LNCaP clone FGC (cell line): Measurements from ENCODE around the gene UNC13C.

Experiments used
- DNase-seq: peaks from one replicate; pipeline ENCODE4 v3.0.0-alpha.2; 2011; ENCODE audit warnings: low read depth
- H3K4me3 ChIP-seq: 2 replicates; pipeline ENCODE4 v1.5.1; 2011; ENCODE audit warnings: mild to moderate bottlenecking, low read depth, low read length, control low read depth
- CTCF ChIP-seq: IDR thresholded peaks from 2 replicates; pipeline ENCODE4 v1.5.1; 2012; ENCODE audit warnings: mild to moderate bottlenecking; ENCODE audit not compliant: control insufficient read depth, insufficient read depth; ENCODE audit errors: extremely low read depth

Gene UNC13C

GRCh38 chr15:54506977-54507524 lies 528.8 kb downstream of the UNC13C start:
- peak; percentile 4 for DNase-seq
- H3K4me3 ChIP-seq, result no peak overlapping the region
- no peak for TF ChIP-seq CTCF

- no peak for TF ChIP-seq CTCF
- H3K4me3 ChIP-seq, result no peak overlapping the region
- DNase-seq, result no peak
These were observed 536.4 kb downstream of the UNC13C start for GRCh38 chr15:54514601-54515000.

- no peak overlapping the region for H3K4me3 ChIP-seq
- no peak for TF ChIP-seq CTCF
- DNase-seq, result no peak
These were observed 537.7 kb downstream of the UNC13C start for GRCh38 chr15:54515664-54516582.

GRCh38 chr15:54517366-54517765 lies 539.1 kb downstream of the UNC13C start:
- no peak for TF ChIP-seq CTCF
- no peak overlapping the region for H3K4me3 ChIP-seq
- no peak for DNase-seq

DNA sequence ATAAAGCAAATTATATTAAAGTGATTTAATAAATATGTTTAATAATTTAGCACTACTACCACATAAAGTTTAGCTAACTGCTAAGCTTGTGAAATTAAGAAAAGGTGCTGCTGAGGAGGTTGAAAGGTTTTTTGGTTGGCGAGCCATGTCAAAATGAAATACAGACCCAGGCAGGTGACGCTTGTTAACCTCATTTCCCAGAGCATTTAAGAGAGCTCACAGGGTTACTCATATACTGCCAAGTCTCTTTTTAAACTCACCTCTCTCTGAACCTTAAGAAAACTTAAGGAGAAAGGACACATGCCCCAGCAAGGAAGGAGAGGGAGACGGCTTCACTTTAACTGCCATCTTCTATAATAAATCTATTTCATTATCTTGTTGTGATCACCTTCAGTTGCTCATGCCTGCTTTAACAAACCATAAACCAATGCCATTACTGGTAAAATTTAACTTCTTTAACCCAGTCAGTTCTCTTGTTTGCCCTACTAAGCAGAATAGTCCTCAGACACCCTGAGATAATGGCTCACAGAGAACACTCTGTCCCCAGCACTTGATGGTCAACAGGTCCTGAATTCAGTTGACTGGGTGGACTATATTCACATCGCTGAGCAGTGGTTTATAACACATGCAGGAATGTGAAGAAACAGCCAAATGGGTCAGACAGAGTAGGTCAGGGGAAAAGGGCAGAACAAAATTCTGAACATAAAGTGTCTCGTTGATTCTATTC lies 540.1 kb downstream of the UNC13C start:
- DNase-seq, result no peak
- no peak for TF ChIP-seq CTCF
- no peak overlapping the region for H3K4me3 ChIP-seq

DNA sequence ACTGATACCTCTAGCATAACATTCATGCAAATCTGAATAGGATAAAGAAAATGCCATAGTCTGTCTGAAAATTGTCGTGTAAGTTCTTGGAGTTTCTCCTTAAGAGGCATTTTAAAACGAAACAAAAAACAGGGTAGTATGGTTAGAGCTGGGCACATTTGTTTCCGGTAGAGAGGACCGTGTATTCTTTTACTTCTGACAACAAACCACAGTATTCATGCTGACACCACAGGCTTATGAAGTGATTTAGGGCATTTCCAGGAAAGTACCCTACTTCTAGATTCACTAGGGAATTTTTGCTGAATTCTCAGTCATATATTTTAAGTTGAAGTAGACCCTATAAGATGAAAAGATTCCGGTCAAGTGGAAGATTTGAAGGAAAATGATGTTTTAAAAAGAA lies 541.3 kb downstream of the UNC13C start:
- no peak for TF ChIP-seq CTCF
- no peak overlapping the region for H3K4me3 ChIP-seq
- no peak for DNase-seq
